NB4 (cell line): ENCODE data around the gene XXYLT1.

Source experiments
- DNase-seq: peaks from one replicate; pipeline ENCODE4 v3.0.0; 2010; ENCODE audit warnings: low read depth
- H3K4me3 ChIP-seq: one replicate; pipeline ENCODE4 v1.5.1; 2011; ENCODE audit warnings: mild to moderate bottlenecking, low read depth, low read length, moderate library complexity
- MYC ChIP-seq: IDR thresholded peaks from 2 replicates; pipeline ENCODE4 v1.6.1; 2011; ENCODE audit warnings: low read depth, low read length
- POLR2A ChIP-seq: IDR thresholded peaks from 2 replicates; pipeline ENCODE4 v1.6.1; 2011; ENCODE audit warnings: mild to moderate bottlenecking; ENCODE audit not compliant: insufficient read length; ENCODE audit errors: extremely low read depth
- TF ChIP-seq, protein P1 (sequence below): IDR thresholded peaks from one replicate; pipeline ENCODE4 v1.5.1; 2012; ENCODE audit warnings: low read depth, low read length
- TF ChIP-seq, protein P2 (sequence below): IDR thresholded peaks from 2 replicates; pipeline ENCODE4 v1.6.1; 2011; ENCODE audit warnings: low read depth, low read length

The XXYLT1 gene

DNA sequence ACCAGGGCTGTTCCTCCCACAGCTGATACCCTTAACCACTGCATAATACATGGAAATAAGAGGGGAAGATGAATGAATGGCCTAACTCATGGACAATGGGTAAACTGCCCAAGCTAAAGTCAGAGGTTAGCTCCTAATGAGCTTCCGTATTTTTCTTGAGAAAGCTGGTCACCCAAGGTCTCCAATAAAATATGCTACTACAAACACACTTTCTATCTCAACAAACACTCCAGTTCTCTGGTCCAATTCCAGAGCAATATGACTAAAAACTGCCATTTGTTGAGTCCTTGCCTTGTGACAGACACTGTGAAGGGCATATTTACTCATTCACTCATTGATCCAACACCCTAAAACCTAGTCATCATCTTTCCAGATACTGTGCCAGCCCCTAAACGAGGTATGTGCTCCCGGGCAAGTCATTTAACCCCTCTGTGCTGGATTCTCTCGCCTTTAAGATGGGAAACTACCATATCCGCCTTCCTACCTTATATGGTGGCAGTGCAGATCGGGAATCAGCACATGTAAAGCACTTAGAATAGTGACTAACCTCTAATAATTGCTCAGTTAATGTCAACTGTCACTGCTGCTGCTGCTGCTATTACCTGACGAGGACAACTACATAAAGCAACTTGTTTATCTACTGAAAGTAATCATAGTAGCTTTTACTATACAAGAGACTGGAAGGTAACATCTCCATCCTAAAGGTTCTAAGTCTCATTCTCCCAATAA lies 89.1 kb downstream of the XXYLT1 start:
- no peak for DNase-seq
- TF ChIP-seq, protein P1, sequence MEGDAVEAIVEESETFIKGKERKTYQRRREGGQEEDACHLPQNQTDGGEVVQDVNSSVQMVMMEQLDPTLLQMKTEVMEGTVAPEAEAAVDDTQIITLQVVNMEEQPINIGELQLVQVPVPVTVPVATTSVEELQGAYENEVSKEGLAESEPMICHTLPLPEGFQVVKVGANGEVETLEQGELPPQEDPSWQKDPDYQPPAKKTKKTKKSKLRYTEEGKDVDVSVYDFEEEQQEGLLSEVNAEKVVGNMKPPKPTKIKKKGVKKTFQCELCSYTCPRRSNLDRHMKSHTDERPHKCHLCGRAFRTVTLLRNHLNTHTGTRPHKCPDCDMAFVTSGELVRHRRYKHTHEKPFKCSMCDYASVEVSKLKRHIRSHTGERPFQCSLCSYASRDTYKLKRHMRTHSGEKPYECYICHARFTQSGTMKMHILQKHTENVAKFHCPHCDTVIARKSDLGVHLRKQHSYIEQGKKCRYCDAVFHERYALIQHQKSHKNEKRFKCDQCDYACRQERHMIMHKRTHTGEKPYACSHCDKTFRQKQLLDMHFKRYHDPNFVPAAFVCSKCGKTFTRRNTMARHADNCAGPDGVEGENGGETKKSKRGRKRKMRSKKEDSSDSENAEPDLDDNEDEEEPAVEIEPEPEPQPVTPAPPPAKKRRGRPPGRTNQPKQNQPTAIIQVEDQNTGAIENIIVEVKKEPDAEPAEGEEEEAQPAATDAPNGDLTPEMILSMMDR: no peak
- no peak for TF ChIP-seq MYC
- TF ChIP-seq, protein P2, sequence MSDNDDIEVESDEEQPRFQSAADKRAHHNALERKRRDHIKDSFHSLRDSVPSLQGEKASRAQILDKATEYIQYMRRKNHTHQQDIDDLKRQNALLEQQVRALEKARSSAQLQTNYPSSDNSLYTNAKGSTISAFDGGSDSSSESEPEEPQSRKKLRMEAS: no peak
- no peak for TF ChIP-seq POLR2A
- H3K4me3 ChIP-seq: no peak overlapping the region

DNA sequence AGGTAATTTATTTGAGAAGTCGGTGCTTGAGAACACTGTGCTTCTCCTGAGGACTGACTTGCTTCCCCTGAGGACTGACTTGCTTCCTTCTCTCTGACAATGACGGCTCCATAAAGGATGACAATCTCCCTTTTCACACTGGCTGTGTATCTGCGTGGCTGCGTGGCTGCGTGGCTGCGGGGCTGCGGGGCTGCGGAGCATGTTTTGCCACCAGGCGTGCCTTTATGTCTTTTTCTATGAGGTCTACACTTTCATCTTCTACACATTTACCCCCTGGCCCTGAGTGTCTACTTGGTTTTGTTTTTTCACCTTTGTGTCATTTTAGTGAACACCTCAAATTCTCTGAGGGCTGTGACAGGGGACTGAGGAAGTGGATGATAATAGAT lies 89.9 kb downstream of the XXYLT1 start:
- TF ChIP-seq, protein P2: no peak
- TF ChIP-seq POLR2A (no peak), MYC (no peak)
- TF ChIP-seq, protein P1: no peak
- no peak overlapping the region for H3K4me3 ChIP-seq
- DNase-seq: no peak

DNA sequence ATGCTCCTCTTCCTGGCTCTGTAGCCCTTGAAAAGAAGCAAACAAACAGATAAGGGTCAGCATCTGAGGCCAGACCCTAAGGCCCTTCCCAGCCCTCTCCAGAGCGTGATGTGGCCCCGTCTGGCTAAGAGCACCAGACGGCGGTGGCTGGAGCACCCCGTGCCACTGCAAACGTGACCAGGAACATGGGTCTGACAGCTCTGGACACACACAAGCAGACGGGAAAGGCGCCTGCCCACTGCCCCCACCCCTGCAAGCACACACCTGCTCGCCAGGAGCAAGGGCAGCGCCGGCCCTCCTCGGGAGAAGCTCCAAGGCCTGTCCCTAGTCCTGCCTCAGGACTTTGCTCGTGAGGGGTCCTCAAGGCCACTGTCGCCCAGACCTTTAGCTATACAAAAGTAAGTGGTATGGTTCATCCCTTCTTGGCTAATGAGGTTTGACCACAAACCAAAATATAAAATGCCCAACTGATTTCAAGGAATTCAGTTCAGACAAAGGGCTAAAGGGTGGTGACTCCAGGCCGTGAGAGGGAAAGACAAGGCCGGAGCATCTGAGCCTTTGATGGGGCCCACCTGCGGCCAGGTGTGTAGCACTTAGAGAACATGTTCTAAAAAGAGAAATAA lies 90.4 kb downstream of the XXYLT1 start:
- DNase-seq: no peak
- H3K4me3 ChIP-seq: no peak overlapping the region
- TF ChIP-seq MYC (no peak), POLR2A (no peak)
- TF ChIP-seq, protein P2: no peak
- TF ChIP-seq, protein P1: no peak

DNA sequence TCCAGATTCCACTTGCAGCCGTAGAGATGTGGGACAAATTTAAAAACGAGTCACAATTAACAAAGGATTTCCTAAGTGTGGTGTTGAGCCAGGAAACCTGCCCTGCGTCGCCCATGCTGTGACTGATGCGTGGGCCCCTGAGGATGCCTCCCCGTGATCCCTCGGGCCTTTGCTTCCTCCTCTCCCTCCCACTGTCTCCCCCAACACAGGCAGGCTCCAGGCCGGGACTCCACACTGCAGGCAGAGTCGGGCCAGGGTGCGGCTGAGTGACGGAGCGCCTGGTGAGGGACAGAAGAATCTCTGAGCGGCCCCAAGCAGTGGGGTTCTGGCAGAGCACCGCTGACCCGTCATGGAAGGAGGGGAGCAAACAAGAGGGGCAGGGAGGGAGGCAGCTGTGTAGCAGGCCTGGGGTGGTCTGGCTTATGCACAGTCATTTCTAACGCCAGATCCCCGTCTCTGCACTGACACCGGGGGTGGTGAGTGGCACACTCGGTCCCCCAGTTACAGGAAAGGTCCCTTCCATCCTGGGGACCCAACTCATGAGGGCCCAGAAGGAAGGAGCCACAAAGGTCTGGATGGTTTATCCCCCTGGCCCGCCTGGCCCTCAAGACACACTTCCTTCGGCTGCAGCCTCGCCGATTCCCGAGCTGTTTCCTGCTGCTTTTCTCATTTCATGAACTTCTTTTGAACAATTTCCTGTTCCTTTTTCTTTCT lies 91.0 kb downstream of the XXYLT1 start:
- DNase-seq: peak; percentile 52
- TF ChIP-seq, protein P2: no peak
- TF ChIP-seq POLR2A (no peak), MYC (no peak)
- TF ChIP-seq, protein P1: no peak

DNA sequence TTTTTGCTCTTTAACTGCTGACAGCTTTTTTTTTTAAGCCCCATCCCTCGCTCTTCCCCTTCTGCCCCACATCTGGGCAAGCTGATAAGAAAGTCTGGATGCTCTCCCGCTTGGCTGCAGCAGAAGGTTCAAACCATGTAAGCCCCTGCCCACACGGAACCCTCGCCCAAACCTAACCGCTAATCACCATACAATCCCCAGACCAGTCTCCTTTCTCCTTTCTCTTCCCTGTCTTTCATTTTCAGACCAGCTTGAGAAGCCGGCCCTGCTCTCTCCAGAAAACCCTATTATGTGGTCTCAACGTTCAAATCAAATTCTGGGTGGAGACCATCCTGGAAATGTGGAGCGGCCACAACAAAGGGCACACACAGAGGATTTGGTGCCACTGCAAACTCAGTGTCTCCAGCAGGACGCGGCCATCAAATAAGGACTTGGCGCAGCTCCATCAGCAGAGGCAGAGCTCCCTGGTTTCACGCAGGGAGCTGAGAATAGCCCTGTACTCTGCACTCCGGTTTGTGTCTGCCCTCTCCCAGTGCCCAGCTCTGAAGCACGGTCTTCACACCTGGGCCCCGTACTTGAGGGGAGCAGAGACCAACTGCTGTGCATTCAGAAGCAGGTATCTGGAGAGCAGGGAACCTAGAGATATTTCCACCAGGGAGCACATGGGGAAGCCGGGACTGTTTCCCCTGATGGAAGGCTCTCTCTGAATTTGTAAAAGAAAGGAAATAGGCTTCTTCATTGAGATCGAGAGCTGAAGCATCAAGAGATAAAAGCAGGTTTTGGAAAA lies 92.6 kb downstream of the XXYLT1 start:
- no peak overlapping the region for H3K4me3 ChIP-seq
- DNase-seq: no peak
- TF ChIP-seq MYC: no peak
- TF ChIP-seq, protein P1: no peak

More for the DNA sequence above, 91.0 kb downstream of the XXYLT1 start:
- H3K4me3 ChIP-seq: no peak overlapping the region
